Measurements from ENCODE around the gene ALDH1A1.

DNA sequence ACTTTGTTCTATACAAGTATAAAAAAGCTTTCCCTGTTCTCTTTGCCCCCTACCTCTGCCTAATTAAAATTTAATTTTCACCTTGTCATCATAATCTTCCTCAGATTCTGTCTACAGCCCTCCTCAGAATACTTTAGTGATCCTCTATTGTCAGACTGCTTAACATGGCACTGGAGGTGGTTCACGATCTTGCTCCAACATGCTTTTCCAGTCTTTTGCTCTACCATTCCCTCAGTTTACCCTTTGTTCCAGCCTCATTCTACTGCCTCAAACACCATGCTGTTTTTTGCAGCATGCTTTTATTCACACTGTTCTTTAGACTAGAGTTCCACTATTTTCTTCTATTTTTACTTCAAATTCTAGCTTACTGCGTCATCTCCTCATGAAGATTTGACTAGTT lies 10.4 kb downstream of the ALDH1A1 start:
- TF ChIP-seq, protein P1, sequence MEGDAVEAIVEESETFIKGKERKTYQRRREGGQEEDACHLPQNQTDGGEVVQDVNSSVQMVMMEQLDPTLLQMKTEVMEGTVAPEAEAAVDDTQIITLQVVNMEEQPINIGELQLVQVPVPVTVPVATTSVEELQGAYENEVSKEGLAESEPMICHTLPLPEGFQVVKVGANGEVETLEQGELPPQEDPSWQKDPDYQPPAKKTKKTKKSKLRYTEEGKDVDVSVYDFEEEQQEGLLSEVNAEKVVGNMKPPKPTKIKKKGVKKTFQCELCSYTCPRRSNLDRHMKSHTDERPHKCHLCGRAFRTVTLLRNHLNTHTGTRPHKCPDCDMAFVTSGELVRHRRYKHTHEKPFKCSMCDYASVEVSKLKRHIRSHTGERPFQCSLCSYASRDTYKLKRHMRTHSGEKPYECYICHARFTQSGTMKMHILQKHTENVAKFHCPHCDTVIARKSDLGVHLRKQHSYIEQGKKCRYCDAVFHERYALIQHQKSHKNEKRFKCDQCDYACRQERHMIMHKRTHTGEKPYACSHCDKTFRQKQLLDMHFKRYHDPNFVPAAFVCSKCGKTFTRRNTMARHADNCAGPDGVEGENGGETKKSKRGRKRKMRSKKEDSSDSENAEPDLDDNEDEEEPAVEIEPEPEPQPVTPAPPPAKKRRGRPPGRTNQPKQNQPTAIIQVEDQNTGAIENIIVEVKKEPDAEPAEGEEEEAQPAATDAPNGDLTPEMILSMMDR (IDR thresholded peaks at IDR 0.05), result no peak
- no peak for TF ChIP-seq ZFX (IDR thresholded peaks at IDR 0.05; ENCODE audit: borderline replicate concordance)
